ENCODE measurements around the gene MRPL3. TPM values are rescaled to one million over a fixed set of nuclear protein-coding genes. Genes with fewer than 3 reads are reported as not detected.

Gene MRPL3
- polyA plus RNA-seq (ENCODE audit: insufficient read length in 4 of 4): 100 to 1,000 TPM; 108 to 119 (median 115) TPM

DNA sequence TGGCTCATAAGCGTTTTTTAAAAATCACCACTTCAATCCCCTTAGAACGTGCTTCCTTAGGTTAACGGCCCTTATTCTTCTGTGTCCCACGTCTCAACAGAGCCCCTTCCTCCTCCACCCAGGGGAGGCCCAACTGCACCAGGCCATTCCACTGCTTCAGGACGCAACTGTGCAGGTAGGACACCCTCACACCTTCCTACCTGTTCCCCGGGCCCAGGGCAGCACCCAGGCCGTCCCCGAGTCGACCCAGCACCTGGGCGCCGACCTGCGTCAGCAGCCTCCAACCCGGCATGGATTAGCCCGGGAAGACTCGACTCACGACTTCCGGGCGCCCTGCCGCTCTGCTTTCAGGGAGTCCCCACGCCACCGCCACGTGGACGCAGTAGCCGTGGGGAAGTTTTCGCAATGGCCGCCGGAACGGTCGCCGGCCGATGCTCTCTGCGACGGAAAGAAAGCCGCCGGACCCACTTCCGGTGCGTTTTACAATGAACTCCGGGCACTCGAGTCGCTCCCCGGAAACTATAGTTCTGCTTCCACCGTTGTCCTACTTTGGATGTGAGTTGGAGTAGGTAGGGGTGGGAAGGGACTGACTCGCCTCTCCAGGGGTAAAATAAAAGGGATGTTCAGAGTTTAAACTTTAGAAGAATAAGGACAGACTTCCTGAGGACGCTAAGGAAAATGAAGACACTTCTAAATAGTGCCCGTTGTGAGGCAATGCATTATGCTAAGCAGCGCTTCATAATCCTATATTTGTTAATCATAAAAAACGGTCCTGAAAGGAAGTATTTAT lies at the start of gene MRPL3:
TSS of gene MRPL3 (minus strand) at position 442 of the 790 bp plus-strand sequence. CDS start at position 292, 150 bp downstream.
- peak; percentile 63 to 83 (median 72) for DNase-seq (ENCODE audit: low read depth in 4 of 4, low spot score in 2 of 4)

DNA sequence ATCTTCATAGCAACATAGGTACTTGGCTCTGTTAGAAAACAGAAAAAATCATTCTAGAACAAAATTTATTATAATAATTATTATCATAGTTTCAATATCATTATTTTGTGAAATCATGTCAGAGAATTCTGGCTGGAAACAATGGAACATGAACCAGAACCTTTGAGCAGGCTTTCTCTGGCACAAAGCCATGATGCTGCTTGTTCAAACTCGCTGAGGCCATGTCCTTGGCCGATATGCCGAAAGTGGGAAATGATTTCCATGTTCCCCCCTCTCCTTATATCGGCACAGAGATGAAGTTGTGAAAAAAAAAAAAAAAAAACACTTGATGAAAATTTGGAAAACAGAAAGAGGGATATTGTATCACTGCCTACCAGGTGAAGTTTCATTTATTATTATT lies 49.0 kb upstream of the MRPL3 start:
- DNase-seq (ENCODE audit: low read depth in 4 of 4, low spot score in 2 of 4): no peak

DNA sequence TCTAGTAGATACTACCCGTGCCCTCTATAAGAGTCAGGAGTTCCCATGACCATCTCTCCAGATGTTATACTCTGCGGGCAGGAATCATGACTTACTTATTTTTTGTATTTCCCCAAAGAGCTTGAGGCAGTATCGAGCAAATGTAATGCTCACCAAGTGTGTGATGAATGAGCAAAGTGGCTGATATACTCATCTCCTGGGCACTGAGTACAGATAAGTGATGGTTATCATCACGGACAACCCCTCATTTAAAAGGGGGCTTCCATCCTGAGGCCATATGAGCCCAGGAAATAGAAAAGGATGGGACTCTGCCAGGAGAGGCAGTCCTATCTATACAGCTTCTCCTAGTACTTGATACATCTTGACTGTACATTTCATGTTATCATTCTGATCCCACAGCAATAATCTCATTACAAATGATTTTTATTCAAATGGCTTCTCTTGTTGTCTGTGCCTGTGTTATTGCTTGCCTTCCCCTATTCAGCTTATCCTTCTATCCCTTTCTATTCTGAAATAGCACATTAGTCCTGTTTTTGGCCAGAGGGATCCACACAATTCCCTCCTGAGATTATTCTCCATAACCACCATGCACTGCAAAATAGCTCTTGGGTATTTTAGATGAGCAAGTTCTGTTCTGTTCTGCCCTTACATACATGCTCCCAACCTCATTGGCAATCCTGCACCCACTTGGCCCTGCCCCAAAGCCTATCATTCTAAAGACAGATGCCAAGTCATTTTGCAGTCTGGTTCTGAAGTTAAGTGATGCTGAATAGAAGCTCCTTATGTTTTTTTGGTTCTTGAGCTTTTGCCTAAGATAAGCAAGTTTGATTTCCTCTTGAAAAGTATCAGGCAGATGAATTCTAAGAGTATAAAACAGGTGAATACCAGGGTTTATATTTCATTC lies 48.0 kb upstream of the MRPL3 start:
- no peak for DNase-seq (ENCODE audit: low read depth in 4 of 4, low spot score in 2 of 4)

DNA sequence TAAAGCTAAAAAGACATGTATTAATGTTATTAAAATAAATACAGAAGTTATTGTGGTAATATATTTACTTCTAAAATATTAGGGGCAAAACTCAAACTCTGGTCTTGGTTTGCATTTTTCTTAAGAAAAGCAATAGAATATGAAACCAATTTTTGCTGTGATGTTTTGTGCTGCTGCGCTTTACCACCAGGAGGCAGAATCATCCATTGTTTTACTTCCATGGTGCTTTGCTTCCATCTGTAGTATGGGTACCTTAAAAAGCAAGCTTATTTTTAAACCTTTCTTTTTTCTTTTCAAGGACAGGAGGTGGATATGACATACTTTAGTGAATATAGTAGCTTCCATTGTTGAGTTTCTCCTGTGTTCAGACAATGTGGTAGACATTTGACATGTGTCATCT lies 46.6 kb upstream of the MRPL3 start:
- DNase-seq (ENCODE audit: low read depth in 4 of 4, low spot score in 2 of 4): no peak

DNA sequence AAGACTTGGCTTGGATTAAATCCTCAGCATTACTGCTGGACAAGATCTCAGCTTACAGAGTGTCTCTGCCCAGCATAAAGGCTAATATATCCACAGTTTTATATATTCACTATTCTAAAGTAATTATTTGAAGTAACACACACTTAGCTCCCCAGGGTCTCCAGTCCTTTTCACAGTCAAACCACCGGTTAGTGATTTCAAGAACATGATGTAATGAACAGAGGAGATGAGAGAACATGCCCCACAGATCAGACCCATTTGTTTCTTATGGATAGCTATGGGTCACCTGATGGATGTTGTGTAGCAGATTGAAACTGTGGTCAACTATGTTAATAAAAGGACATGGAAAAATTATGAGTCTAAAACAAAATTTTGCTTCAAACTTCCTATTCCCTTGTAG lies 44.8 kb upstream of the MRPL3 start:
- no peak for DNase-seq (ENCODE audit: low read depth in 4 of 4, low spot score in 2 of 4)

DNA sequence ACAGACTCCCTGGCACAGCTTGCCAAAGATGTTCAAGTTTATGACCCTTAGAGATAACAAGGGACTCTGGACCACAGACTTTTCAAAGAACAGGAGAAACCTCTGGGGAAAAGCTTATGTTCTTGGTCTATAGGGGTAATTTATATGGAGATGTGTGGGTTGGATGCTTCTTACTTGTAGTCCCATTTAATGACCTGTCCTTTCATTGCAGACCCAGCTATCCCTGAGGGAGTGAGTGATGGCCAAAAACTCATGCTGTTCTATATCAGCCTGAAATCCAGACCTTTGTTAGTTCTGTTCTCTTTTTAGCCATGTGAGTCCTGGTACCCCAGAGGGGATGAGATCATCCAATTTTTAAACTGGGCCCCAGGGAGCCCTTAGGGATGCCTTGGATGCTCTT lies 43.7 kb upstream of the MRPL3 start:
- DNase-seq (ENCODE audit: low read depth in 4 of 4, low spot score in 2 of 4): no peak

DNA sequence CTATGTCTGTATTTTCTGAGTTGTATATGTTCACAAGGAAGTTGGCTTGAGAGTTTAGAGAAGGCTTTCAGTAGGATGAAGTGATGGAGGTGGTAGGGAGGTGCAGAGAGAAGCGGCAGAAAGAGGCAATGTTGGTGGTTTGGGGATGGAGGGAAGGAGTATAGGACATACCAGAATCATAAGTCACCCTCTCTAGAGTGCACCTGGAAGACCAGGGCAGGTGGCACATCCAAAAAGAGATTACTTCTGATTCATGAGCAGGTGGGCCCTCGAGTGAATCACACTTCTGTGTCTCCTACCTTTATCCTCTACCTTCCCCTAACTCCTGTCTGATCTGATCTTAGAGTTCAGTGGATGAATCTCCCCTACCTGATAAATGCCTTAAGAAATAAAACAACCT lies 41.8 kb upstream of the MRPL3 start:
- DNase-seq (ENCODE audit: low read depth in 4 of 4, low spot score in 2 of 4): no peak

DNA sequence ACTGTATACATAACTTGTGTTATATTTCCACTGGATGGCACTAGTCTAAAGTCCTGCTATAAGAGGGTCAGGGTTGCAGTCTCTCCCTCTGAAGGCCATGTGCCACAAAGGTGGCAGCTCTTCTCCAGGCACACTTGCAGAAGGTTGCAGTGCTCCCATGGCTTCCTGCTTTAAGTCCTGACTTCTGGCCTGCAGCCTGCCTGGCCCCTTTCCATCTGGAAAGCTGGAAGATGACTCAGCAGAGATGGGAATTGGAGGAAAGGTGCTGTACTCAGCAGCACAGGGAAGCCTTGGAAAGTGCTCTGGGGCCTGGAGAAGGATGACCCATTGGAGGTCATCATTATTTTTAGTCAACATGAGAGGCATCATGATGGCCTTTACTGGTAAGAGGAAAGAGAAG lies 40.9 kb upstream of the MRPL3 start:
- DNase-seq (ENCODE audit: low read depth in 4 of 4, low spot score in 2 of 4): no peak

DNA sequence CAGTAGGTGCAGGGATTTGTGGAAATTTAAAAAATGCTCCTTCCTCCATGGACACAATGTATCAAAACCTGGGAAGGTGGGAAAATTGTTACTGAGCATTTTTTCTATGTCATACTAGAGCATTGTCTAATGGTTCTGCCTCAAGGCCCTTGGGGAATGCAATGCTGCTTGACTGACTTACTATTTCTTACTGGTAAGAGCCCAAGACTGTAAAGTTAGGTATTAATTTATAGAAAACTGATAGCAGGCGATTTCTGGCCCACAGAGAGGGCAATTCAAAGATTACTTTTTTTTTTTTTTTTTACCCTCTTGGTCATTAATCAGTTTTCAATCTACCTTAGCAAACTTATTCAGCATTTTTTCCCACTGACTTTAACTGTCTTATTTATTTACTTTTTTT lies 38.5 kb upstream of the MRPL3 start:
- DNase-seq (ENCODE audit: low read depth in 4 of 4, low spot score in 2 of 4): no peak

DNA sequence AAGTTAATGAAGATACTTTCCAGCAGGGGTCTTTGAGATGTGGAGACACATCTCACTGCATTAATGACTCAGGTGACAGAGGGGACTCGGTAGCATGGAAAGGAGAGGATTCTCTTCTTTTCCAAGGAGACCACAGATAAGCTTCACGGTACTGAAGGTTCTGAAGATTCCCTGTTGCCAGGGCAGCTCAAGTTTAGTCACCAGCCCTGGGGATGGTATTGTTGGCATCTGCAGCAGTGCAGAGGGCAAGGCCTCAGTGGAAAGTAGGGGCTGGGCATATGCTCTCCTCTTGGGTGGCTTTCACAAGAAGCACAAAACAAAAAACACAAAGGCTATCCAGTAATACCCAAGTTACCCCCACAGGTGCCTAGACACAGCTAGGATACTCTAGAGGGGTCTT lies 38.0 kb upstream of the MRPL3 start:
- no peak for DNase-seq (ENCODE audit: low read depth in 4 of 4, low spot score in 2 of 4)

DNA sequence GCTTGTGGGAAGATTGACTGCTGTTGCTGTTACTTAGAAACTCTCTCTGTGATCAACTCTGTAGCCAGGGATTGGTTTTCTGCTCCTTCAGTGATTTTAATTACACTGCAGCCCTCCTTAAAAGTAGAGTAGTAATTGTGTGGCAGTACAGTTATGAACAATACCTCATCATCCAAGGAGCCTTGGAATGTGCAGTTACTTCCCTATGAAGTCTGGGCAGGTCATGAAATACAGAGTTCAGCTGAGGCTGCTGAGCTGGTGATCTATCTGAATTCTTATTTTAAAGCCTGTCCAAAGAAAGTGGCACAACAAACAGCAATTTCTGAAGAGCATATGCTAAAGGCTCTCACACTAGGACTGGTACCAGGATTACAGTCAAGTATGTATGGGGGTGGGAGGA lies 37.4 kb upstream of the MRPL3 start:
- DNase-seq (ENCODE audit: low read depth in 4 of 4, low spot score in 2 of 4): no peak

DNA sequence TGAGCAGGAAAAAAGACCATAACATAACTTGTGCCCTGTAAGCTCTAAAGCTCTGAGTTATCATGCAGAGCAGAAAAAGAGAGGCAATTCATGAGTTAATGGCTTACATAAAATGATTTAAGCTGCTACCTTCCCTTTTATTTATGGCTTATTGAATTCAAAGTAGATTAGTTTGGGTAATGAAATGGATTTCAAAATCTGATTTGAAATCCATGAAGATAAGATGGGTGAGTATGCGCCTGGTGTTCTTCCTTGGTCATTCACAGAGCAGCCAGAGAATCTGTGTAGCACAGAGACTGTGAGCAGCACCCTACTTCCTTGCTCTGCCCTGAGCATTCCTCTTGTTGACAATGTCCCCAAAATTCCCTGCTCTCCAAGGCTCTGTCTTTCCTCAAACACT lies 36.2 kb upstream of the MRPL3 start:
- DNase-seq (ENCODE audit: low read depth in 4 of 4, low spot score in 2 of 4): no peak

DNA sequence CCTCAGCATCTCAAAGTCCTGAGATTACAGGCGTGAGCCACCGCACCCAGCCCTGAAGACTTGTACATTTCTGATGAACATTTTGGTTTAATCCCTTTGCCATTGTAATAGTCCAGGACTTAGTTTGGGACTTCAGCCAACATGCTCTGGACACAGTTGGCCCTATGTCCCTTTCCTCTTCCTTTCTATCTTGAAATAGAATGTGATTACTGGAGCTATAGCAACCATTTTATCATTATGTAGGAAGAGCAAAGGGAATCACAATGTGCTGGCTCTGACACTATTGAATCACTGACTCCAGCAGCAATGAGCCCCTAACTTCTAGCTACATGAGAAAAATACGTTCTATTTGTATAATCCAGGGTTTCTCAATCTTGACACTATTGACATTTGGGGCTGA lies 34.8 kb upstream of the MRPL3 start:
- DNase-seq (ENCODE audit: low read depth in 4 of 4, low spot score in 2 of 4): no peak

DNA sequence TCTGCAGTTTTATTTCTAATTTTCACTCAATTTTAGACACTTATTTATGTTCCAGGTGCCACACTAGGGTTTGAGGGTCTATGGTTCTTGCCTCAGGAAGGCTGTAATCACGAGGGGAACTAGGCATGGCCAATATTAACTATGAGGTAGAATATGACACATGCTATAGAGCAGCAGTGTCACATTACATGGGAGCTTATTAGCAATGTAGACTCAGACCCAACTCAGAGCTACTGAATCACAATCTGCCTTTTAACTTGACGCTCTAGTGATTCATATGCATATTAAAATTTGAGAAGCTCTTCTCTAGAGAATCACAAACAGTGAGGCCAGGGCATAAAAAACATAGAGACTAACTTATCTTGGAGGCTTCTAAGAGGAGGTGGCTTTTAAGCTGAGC lies 32.8 kb upstream of the MRPL3 start:
- no peak for DNase-seq (ENCODE audit: low read depth in 4 of 4, low spot score in 2 of 4)

DNA sequence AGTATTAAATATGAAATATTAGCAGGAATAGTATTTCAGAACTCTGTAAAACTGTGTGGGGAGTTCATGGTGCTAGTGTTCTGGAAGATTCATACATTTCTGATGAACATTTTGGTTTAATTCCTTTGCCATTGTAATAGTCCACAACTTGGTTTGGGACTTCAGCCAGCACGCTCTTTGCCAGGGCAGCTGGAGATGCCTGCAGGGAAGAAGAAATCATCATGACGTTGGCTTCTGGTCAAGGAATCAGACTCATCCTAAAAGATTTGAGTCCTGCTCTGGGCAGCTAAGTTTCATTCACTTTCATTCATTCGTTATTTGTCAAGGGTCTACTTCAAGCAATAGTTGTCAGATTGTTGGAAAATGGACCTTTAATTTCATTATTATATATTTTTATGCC lies 32.4 kb upstream of the MRPL3 start:
- no peak for DNase-seq (ENCODE audit: low read depth in 4 of 4, low spot score in 2 of 4)

DNA sequence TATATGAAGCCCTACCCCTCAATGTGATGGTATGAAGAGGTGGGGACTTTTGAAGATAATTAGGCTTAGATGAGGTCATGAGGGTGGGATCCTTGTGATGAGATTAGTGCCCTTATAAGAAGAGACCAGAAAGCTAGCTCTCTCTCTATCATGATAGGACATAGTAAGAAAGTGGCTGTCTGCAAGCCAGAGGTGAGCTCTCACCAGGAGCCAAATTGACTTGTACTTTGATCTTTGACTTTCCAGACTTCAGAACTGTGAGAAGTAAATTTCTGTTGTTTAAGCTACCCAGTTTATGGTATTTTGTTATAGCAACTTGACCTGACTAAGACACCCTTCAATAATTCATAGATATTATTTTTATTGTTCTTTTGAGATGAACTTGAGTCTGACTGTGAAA lies 29.9 kb upstream of the MRPL3 start:
- DNase-seq (ENCODE audit: low read depth in 4 of 4, low spot score in 2 of 4): no peak

DNA sequence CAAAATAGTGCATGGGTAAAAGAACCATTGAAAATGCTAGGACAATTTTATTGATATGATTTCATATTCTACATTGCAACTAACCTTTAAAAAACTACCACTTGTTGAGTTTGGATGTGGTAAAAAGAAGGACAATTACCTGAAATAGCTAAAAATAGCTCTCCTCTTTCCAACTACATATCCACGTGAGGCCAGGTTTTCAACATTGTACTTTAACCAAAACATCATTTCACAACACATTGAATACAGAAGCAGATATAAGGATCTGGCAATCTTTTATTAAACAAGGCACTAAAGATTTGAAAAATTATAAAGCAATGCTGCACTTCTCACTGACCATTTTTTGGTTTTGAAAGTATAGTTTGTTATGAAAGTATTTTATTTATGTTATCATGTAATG lies 28.1 kb upstream of the MRPL3 start:
- no peak for DNase-seq (ENCODE audit: low read depth in 4 of 4, low spot score in 2 of 4)

DNA sequence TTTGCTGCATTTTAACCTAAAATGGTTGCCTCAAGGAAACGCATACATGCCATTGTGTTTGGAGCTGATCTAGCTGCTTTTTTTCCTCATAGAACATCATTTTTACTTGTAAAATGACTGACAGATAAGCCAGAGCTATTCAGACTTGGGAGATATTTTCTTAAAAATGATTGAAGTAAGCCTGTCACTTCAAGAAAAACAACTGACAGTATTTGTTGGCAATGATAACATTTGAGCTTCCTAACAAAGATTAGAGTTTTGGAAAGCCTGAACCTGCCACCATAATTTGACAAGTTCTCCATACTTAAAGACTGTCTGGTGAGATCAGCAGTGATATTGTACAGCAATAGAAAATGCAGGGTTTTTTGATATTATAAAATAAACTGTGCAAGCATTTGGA lies 27.6 kb upstream of the MRPL3 start:
- no peak for DNase-seq (ENCODE audit: low read depth in 4 of 4, low spot score in 2 of 4)

DNA sequence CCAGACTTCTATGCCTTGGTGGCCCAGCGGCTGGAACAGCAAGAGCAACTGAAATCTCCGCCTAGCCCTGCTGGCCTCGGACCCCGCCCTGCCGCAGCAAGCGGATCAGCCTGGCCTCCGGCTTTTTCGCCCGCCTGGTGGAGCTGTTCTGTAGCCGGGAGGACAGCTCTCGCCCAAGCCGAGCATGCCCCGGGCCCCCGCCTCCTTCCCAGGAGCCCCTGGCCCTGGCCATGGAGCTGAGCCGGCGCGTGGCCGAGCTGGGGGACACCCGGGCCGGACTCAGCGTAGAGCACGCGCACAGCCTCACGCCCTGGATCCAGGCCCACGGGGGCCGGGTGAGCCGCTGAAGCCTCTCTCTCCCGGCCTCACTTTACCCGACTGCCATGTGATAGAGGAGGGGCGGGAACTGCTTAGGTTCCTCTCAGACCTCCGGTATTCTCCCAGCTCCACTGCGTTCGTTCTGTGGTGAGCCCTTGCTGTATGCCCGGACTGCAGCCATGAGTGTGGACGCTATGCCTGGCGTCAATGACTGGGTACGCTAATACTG lies 24.1 kb upstream of the MRPL3 start:
- peak in 3 of 4 donors; percentile 44 to 63 (median 59) for DNase-seq (ENCODE audit: low read depth in 4 of 4, low spot score in 2 of 4)

DNA sequence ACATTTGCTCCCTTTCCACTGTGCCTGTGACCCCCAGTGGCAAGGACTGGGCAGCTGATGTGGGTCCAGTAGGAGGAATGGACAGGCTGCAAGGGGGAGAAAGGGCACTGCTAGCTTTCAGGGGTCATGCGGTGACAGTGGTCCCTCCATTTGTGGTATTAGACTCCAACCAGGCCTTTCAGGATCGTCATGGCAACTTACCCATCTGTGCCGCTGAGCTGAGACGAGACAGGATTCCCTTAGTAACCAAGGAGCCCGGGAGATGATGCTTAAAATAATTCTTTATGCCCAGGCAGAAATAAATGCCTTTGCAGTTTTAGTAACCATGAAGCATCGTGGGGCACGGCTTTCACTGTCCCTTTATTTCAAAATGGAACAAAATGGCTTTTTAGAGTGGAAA lies 15.9 kb upstream of the MRPL3 start:
- no peak for DNase-seq (ENCODE audit: low read depth in 4 of 4, low spot score in 2 of 4)

DNA sequence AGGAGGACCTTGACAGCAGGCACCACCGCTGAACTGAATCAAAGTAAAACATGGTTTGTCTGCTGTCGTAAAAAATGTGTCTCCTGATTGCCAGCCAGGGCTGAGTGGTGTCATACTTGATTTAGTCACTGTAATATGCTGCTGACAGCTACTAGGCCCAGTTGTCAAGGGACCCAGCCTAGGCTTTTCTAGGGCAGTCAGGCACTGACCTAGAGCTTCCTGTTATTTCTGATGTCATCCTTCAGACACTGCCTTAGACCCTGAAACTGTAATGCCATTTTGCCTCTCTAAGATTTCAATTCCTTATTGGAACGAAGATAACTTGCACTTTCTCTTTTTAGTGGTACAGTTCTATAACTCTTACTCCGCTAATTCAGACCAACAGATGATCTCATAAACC lies 2.6 kb upstream of the MRPL3 start:
- no peak for DNase-seq (ENCODE audit: low read depth in 4 of 4, low spot score in 2 of 4)

DNA sequence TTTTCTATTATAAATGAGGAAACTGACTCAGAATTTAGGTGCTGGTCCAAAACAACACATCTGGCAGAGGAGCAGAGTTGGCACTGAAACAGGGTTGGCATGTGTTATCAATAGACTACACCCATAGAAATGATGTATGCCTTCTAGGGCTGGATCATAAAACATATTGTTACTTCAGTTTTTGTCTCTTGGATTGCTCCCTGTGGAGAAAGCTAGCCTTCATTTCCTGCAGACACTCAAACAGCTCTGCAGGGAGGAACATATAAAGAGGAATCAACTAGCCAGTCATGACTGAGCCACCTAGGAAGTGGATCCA lies 507 bp upstream of the MRPL3 start:
- DNase-seq (ENCODE audit: low read depth in 4 of 4, low spot score in 2 of 4): no peak
